ENCODE results near the gene NUP93.

DNA sequence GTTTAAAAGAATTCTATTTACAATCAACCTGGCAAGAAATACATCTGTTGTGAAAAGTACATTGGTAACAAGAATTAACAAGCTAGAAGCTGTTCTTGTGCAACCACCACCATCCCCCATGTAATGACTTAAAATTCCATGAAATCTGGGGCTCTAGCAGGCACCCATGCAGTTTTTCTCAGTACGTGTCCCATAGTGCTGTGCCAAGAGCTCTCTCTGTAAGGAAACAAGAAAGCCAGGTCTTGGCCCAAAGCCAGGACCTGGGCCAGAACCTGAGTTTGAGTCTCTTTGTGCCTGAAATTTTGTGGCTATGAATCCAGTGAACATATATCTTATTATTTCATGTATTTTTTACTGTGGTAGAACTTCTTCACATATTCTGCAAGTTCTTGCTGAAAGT lies 46.6 kb downstream of the NUP93 start:
- TF ChIP-seq GATA2 (IDR thresholded peaks at IDR 0.05; ENCODE audit: insufficient read depth, insufficient read length, low read depth, low read length) (no peak), EZH2 (IDR thresholded peaks at IDR 0.05; ENCODE audit: borderline replicate concordance, low read depth, low read length, severe bottlenecking) (no peak), POLR2A (IDR thresholded peaks at IDR 0.05; ENCODE audit: low read depth, low read length) (no peak)
- TF ChIP-seq, protein P1, sequence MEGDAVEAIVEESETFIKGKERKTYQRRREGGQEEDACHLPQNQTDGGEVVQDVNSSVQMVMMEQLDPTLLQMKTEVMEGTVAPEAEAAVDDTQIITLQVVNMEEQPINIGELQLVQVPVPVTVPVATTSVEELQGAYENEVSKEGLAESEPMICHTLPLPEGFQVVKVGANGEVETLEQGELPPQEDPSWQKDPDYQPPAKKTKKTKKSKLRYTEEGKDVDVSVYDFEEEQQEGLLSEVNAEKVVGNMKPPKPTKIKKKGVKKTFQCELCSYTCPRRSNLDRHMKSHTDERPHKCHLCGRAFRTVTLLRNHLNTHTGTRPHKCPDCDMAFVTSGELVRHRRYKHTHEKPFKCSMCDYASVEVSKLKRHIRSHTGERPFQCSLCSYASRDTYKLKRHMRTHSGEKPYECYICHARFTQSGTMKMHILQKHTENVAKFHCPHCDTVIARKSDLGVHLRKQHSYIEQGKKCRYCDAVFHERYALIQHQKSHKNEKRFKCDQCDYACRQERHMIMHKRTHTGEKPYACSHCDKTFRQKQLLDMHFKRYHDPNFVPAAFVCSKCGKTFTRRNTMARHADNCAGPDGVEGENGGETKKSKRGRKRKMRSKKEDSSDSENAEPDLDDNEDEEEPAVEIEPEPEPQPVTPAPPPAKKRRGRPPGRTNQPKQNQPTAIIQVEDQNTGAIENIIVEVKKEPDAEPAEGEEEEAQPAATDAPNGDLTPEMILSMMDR (IDR thresholded peaks at IDR 0.05; ENCODE audit: extremely low read depth in 1 of 2, insufficient read depth in 1 of 2, low read depth in 1 of 2, low read length in 2 of 2) = no peak
